Esophagus muscularis mucosa (tissue), 4 donors: ENCODE measurements around the gene DSCAM.

Experiments used
- EP300 ChIP-seq: sonication (generic); formaldehyde crosslinking; IDR thresholded peaks from one replicate; pipeline ENCODE4 v1.6.1; 2017; ENCODE audit warnings: antibody characterized with exemption
- POLR2A ChIP-seq: fragments of 450-650 bp; IDR thresholded peaks from one replicate; pipeline ENCODE4 v1.6.1; 2017; ENCODE audit warnings: antibody characterized with exemption, moderate library complexity, mild to moderate bottlenecking, low read depth
- POLR2AphosphoS5 ChIP-seq, 2 donors: sonication (generic); formaldehyde crosslinking; IDR thresholded peaks; one replicate each; pipeline ENCODE4 v1.6.1; 2017; ENCODE audit warnings: antibody characterized with exemption in 2 of 2
- TF ChIP-seq, protein P1 (sequence below), 3 experiments: fragments of 200-600 bp in 2 of 3; fragments of 450-650 bp in 1 of 3; sonication (generic) in 2 of 3; IDR thresholded peaks; one replicate each; pipeline ENCODE4 v1.5.1; 2017 to 2019; ENCODE audit warnings: antibody characterized with exemption in 3 of 3, mild to moderate bottlenecking in 2 of 3, moderate library complexity in 1 of 3

DNA sequence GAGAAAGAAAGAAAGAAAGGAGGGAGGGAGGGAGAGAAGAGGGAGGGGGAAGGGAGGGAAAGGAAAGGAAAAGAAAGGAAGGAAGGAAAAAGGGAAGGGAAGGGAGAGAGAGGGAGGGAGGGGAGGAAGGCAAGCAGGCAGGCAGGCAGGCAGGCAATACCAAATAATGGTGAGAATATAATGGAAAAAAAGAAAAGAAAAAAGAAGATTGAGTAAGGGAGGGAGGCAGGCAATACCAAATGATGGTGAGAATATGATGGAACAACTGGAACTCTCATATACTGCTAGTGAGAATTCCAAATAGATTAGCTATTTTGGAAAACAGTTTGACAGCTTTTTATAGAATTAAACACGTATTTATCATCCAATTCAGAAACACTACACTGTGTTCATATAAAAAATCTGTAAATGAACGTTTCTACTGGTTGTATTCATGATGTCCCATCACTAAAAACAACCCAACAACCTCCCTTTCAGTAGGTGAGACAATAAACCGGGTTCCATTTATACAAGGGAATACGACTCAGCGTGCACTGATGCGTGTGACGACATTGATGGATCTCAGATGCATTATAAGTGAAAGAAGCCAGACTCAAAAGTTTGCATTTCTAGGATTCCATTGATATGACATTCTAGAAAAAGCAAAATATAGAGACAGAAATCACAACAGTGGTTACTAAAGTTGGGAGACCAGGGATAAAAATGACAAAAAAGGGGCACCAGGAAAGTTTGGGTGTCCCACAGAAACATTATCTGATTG is 226.4 kb downstream of the DSCAM start:
- TF ChIP-seq, protein P1, sequence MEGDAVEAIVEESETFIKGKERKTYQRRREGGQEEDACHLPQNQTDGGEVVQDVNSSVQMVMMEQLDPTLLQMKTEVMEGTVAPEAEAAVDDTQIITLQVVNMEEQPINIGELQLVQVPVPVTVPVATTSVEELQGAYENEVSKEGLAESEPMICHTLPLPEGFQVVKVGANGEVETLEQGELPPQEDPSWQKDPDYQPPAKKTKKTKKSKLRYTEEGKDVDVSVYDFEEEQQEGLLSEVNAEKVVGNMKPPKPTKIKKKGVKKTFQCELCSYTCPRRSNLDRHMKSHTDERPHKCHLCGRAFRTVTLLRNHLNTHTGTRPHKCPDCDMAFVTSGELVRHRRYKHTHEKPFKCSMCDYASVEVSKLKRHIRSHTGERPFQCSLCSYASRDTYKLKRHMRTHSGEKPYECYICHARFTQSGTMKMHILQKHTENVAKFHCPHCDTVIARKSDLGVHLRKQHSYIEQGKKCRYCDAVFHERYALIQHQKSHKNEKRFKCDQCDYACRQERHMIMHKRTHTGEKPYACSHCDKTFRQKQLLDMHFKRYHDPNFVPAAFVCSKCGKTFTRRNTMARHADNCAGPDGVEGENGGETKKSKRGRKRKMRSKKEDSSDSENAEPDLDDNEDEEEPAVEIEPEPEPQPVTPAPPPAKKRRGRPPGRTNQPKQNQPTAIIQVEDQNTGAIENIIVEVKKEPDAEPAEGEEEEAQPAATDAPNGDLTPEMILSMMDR (IDR thresholded peaks at IDR 0.05): no peak
- TF ChIP-seq EP300 (no peak), POLR2AphosphoS5 (IDR thresholded peaks at IDR 0.05) (no peak), POLR2A (no peak)
